ENCODE measurements around the gene PRAC2.

The PRAC2 gene

DNA sequence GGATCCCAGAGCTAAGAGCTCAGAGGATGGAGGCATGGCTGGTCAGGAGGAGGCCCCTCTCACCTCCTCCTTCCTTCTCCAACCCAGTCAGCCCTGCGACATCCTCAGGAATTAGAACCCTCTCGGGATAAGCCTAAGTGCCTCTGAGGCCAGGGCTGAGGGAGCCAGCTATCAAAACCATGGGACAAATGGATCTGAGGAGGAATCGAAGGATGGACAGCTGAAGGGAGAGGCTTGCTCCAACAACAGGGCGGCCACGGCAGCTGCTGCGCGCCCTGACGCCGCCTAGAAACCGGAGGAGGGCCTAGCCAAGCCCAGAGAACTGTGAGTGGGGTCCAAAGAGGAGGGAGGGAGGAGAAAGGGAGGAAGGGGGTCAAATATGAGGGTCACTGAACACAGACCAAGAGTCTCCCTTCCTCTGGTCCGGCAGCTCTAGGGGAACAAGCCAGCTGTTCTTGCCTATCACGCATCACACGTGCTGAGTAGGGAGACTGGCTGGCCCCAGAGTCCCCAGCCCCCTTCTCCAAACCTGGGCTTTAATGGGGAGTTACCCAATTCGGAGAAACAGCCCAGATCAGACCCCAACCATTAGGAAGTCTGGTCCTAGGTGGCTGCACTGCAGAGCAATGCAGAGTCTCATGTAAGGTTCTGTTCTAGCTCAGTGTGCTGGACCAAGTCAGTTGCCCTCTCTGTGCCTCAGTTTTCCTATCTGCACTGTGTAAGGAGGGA lies 11.5 kb downstream of the PRAC2 start:
- DNase-seq: no peak

DNA sequence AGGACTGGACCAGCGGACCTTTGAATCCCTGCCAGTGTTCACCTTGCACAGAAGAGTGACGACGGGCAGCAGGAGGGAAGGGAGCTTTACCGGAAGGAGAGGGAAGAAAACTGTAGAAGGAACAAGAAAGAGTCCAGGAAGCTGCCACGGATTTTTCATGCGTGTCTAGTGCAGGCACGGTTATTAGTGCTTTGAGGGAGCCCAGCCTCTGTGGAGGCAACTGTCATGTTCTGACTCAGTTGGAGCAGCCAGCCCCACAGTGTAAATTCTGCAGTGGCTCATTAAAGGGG lies 12.0 kb downstream of the PRAC2 start:
- DNase-seq: no peak

DNA sequence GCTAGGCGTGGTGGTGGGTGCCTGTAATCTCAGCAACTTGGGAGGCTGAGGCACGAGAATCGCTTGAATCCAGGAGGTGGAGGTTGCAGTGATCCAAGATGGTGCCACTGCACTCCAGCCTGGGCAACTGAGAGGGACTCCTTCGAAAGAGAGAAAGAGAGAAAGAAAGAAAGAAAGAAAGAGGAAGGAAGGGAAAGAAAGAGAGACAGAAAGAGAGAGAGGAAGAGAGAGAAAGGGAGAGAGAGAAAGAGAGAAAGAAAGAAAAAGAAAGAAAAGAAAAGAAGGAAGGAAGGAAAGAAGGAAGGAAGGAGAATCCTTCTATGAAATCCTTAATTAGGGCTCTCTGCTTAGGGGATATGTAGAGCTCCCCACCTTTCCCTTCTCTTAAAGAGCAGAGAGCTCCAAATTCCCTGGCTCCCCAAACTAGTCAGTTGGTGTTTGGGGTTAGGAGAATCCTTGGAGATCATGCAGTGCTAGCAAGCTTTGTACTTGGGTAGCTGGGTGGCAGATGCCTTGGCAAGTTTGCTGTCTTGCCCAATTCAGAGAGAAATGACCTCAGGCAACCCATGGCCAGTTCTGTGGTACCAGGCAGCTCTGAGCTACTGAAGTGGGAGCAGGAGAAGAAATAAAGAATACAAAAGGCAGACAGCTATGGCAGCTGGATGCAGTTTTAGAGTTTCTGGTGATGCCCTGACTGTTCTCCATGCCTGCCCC lies 14.5 kb downstream of the PRAC2 start:
- DNase-seq: no peak

DNA sequence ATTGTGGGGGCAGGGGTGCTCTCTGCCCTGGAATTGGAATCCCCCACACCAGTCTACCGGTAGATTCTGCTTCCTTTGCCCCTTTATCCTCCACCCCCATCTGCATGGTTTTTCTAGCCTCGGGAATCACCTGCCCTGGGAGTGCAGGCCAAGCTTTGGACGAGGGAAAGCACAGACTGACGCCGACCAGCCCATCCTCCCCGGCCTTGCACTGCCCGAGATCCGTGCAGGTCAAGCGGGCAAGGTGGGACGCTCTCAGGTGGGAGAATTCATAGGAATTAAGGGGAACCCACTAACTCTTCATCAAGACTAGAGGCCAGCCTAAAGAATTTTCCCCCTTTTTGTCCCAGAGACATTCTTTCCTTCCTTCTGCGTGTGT lies 15.4 kb downstream of the PRAC2 start:
- DNase-seq: no peak

GRCh38 chr17:48738803-48739526 lies 16.0 kb downstream of the PRAC2 start:
- no peak for DNase-seq

- DNase-seq: no peak
Observed at GRCh38 chr17:48740537-48740936, 17.6 kb downstream of the PRAC2 start.

GRCh38 chr17:48745381-48746275 lies 22.6 kb downstream of the PRAC2 start:
- DNase-seq: no peak

- no peak for DNase-seq
Observed at GRCh38 chr17:48746916-48747444, 24.0 kb downstream of the PRAC2 start.

DNA sequence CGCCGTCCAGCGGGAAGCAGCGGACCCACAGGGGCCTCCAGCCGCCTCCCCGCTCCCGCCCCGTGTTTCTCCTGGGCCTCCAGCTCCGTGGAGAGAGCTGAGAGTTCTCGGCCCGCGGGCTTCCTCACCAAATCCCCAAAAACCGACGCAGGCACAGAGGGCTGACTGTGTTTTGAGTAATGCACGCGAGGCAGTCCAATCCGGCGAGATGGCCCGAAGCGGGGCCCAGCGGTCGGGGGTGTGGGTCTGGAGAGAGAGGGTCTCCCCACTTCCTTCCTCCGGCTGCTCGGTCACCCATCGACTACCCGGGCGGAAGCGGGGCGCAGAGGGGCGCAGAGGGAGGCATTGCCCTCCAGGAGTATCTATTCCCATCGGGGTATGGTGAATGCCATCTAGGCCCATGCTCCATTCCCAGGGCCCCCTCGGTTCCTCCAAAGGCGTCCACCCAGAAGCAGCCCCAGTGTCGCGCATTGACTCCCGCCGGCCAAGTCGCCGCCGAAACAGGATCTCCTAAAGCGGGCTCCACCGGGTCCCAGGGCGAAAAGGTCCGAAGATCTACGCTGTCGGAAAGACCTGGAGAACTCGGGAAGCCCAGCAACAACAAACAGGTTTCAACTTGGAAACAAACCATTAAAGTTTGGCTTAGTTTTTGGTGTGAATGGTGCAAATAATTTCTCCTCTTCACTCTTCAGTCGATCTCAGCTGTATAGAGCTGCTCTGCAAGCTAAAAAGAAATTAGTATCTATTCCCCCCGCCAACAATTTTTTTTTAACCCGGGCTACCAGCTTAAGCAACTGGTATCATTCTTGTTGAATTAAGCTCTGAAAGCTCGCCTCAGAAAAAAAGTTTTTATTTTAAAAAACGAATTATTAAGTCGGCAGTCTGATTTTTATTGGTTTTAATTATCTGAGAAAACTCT lies 24.7 kb downstream of the PRAC2 start:
- DNase-seq: no peak

DNA sequence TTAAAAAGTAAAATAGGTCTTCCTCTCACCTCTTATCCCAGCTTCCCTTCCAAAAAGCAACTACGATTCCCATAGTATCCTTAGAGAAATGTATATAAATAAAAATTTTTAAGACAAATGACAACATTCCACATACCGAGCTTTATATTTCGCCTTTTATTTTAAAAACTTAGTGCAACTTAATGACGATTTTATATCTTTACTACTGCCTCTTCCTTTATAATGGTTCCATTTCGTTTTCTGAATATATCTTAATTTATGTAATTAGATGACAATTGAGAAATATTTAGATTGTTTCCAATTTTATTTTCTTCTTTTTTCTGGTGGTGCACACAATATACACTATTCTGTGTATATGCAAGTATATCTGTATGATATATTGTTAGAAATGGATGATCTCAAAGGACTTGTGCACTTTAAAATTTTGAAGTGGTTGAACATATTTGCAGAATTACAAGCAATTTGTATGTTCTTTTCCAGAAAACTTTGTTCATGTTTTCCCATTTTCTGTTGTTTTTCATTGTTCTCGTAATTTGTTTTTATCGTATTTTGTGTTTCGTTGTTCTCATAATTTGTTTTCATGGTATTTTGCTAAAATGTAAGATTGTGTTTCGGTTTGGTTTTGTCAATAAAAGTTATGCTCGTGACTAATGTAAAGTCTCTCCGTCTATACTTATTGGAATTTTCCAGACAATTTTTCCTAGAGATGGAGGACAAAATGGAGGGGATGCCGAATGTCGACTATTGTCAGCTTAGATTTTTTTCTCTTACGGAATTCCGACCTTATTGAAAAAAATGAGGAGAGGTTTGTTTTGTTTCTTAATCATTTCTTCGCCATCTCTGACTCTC lies 26.0 kb downstream of the PRAC2 start:
- DNase-seq: no peak

DNA sequence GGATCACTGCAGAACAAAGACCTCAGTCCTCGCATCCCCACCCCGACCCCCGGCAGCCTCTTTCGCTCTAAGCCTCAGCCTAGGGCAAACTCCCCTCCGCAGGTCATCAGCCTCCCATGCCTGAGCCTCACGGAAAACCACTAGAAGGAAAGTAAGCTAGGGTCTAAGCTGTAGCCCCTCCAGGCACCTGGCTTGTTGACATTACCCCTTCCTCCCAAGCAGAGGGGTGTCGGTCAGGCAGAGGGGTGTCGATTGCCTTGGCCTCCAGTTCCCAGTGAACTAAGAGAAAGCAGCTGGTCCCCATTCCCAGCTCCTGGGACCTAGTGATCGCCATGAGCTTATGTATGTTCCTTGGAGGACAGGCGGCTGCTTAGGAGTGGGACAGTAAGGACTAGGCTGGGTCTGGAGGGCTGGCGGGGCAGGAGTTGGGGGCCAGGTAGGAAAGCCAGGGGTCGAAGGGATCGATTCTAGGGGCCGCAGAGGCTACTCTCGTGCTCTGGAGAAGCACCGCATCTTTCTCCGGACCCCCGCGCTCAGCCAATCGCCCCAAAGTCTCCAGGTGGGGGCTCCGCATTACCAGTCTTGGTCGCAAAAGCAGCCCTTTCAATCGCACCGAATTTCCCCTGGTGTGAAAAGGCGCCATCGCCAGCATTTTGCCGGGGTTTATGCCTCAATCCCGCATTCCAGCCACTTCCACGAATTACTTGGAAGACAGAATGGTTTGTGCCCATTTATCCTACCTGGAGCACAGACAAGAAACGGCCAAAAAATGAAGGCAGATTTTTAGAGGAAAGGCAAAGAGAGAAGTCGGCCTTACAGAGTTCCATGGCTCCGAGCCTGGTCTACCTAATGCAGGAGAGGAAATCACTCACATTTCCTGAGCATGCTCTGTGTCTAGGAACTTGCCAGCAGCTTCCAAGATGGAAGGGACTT lies 26.9 kb downstream of the PRAC2 start:
- DNase-seq: no peak

DNA sequence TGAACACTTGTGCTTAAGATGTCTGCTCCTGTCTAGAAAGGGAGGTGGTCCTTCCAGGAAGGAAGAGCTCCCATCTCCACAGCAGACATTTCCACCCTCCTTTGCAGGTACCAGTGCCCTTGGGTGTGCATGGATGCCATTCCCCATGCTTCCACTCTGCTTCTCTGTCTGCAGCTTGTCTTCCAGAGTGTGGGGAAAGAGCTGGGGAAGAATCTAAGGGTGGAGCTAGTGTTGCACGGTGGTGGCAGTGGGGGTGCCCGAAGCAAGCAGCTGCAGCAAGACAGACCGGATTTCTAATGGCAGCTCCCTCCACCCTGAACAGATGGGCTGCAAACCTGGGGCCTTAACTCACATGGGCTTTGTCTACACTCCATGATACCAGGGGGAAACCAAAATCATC lies 28.2 kb downstream of the PRAC2 start:
- no peak for DNase-seq

GRCh38 chr17:48751733-48752398 lies 28.9 kb downstream of the PRAC2 start:
- DNase-seq: no peak

DNA sequence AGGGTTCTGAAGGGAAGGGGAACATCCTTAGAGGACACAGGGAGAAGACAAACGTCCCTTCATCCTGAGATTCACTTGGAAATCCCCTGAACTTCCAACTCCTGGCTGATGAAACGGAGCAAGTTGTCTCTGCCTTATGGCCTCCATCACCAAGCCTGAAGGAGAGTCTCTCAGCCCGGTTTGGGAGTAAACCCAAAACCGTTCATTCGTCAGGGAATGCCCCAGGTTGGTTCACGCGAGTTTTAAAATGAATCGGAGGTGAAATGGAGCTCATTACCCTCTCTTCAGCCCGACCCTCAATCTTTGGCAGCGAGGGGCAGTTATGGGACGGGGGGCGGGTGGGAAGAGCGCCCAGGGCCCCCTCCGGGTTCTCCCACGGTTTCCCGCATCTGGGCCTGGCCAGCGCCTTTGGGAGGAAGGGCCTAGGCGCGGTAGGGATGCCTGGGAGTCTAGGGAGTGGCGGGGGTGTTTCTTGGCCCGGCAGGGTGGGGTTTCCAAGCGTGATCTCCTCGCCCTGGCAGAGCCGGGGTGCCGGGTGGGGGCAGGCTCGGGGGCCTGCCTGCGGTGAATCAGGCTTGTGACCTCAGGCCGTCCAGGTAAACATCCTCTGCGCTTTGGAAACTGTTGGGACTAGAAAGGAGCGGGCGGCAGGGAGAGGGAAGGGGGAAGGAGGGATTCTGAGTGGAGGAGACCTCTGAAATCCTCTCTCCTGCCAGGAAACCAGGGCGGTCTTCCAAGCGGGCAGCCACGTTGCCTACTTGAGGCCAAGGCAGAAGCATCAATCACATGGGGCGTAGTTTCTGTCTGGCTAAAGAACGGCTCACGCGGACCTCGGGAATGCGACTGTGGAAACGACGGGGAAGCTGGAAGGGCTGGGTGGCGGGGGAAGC lies 29.7 kb downstream of the PRAC2 start:
- peak; percentile 60 for DNase-seq

DNA sequence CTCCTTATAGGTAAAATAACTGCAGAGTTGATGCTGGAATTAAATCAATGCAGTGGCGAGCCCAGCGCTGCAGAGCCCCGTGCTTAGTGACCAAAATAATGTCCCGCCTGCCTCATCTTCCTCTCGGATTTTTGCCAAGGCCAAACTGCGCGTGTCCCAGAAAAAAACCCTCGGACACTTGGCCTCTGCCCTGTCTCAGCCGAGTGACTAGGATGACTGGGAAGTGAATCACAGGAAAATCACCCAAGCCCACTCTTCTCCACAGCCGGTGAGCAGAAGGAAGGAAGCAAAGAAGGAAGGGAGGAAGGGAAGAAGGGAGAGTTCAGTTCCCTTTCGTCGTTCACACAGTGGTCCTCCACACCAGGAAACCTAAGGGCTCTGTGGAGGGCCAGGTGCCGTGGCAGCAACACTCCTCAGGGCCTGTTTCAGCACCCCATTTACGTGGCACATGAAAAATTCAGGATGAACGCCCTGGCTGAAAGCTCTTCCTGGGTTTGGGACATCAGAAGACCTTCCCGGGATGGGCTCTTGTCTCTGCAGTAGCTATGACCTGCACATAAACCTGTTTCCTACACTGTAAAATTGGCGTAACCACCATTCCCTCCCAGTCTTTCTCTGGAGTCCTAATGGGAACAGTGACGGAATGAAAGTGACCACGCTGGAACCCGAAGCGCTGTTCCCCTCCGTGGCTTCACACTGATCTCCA lies 31.0 kb downstream of the PRAC2 start:
- no peak for DNase-seq

DNA sequence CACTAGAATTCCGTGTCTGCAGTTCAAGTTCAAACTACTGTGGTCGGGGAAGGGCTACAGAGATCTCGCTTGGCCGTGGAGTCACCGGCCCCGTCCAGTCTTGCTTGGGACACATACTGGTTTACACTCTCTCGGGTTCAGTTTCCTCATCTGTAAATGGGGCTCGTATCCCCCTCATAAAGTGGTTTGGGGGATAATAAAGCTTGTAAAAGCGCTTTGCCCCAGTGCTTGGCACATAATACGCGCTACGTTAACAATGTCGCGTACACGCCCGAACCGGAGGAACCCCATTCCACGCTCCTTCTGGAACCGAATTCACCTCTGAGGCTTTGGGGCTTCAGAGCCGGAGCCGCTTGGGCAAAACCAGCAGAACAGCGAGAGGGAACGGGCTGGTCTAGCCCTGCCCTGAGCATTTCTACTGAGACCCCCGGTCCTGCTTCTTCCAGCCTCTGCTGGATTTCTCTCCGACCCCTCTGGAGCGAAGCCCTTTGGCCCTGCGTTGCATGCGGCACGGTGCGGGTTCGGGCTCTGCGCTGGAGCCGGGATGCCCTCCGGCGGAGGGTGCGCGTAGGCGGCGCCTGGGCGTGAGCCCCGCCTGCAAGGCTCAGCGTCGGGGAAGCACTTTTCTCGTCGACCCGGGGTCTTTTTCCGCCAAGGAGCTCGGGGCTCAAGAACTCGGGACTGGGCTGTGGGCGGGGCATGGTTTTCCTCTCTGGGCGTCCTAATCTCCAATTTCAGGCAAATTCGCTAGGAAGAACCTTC lies 31.7 kb downstream of the PRAC2 start:
- DNase-seq: no peak

DNA sequence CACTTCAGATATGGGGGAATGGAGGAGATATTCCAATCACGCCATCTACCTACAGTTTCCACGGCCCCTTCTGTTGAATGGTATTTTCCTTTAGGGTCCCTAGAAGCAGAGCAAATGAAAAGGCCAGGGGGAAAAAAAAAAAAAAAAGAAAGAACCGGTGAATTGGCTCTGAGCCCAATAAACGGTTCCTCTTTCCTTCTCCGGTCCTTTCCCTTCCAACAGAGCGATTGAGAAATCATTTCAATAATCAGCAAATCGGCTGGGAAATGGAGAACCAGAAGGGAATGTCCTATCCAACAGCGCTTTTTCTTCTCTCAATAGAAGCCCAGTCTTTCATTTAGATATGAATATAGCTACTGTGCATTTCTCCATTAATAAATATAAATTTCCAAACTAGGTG lies 32.4 kb downstream of the PRAC2 start:
- no peak for DNase-seq

Measured in right hindlimb (tissue), 1 donor.